ENCODE results near the gene ZNF747.
A peak's percentile ranks its signal among the peaks of the same experiment; 100 is the strongest.

DNA sequence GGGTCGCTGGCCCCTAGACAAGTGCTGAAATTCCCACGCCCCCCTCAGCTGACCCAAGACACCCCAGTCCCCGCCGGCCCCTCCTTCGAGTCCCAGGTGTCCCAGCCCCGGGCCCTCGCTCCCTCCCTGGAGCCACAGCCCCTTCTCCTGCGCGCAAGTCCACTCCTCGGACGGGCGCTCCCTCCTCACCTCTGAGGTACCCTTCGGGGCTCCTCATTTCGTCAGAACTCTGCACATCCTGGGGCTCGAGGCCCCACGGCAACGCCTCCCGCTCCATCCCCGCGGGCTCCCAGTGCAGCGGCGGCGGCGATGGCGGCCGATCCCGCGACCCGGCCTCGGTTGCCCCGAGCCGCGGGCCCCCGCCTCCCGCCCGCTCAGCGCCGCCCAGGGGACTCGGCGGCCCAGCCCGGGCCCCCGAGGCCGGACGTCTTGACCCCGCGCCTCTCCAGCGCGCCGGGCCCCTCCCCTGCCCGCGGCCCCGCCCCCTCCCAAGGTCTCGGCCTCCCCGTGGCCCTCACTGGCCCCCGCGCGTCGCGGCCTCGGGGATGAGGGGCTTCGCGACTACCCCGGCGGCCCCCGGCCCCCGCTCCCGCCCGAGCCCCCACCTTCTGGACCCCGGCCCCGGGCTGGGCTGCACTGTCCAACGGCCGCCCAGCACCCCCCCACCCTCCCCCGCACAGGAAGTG, 8.4 kb downstream of the ZNF747 start, which contains the start of gene ZNF768:
- TF ChIP-seq, protein P1, sequence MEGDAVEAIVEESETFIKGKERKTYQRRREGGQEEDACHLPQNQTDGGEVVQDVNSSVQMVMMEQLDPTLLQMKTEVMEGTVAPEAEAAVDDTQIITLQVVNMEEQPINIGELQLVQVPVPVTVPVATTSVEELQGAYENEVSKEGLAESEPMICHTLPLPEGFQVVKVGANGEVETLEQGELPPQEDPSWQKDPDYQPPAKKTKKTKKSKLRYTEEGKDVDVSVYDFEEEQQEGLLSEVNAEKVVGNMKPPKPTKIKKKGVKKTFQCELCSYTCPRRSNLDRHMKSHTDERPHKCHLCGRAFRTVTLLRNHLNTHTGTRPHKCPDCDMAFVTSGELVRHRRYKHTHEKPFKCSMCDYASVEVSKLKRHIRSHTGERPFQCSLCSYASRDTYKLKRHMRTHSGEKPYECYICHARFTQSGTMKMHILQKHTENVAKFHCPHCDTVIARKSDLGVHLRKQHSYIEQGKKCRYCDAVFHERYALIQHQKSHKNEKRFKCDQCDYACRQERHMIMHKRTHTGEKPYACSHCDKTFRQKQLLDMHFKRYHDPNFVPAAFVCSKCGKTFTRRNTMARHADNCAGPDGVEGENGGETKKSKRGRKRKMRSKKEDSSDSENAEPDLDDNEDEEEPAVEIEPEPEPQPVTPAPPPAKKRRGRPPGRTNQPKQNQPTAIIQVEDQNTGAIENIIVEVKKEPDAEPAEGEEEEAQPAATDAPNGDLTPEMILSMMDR (IDR thresholded peaks at IDR 0.05) = no peak
- peak in 1 of 2 donors; percentile 3 for TF ChIP-seq POLR2A (IDR thresholded peaks at IDR 0.05)
